ENCODE data around the gene MACROH2A1.
A peak's percentile ranks its signal among the peaks of the same experiment; 100 is the strongest.

MACROH2A1 gene

GRCh38 chr5:135328128-135328687, 70.8 kb downstream of the MACROH2A1 start:
- DNase-seq = no peak

GRCh38 chr5:135327429-135328127, 71.5 kb downstream of the MACROH2A1 start:
- DNase-seq = peak in 1 of 2 experiments; percentile 8
- TF ChIP-seq GATA1 (IDR thresholded peaks at IDR 0.05; ENCODE audit: low read depth, low read length) = no peak
- no peak for TF ChIP-seq POLR2A (IDR thresholded peaks at IDR 0.05; ENCODE audit: low read length)

More at GRCh38 chr5:135328128-135328687, 70.8 kb downstream of the MACROH2A1 start:
- TF ChIP-seq POLR2A (IDR thresholded peaks at IDR 0.05; ENCODE audit: low read length) (no peak), GATA1 (IDR thresholded peaks at IDR 0.05; ENCODE audit: low read depth, low read length) (no peak)

DNA sequence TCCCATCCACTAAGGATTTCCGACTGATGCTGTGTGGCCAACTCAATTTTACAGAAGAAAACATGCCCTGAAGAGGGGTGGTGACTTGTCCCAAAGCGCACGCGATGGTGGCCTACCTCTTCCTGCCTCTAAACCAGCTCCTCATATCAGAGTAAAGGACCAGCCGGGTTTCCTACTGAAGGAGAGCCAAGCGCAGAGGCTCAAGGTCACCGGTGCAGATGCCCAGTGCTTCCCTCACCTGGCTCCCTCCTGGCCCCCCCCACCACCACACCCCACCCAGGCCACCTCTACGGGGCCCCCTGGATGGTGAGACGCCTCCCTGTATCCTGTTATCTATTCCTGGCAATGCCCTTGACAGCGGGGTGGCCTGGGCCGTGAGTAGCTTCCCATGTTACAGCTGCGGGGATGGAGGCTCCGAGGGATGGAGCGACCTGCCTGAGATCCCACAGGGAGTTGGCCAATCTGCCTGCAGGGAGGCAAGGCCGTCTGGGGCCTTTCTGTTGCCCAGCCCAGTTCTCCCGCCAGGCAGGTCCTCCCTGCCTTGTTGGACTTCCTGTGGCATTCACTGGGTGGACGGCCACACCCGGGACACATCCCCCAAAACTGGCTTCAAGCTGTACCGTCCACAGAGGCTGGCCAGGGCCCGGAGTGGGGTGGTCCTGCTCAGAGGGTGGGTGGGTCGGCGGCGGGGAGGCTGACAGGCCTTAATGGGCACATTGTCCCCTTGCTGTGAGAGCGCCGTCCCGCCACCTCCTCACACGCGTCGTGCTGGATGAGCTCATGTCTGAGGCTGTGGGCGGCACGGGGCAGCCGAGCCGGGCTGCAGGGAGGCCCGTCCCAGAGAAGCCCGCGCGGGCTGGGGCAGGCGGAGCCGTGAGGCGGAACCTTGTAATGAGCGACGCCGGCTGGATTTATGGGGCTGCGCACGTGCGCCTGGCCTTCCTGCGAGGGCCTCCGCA, 72.5 kb downstream of the MACROH2A1 start:
- TF ChIP-seq POLR2A (IDR thresholded peaks at IDR 0.05; ENCODE audit: low read length) (no peak), GATA1 (IDR thresholded peaks at IDR 0.05; ENCODE audit: low read depth, low read length) (no peak)
- DNase-seq = no peak

DNA sequence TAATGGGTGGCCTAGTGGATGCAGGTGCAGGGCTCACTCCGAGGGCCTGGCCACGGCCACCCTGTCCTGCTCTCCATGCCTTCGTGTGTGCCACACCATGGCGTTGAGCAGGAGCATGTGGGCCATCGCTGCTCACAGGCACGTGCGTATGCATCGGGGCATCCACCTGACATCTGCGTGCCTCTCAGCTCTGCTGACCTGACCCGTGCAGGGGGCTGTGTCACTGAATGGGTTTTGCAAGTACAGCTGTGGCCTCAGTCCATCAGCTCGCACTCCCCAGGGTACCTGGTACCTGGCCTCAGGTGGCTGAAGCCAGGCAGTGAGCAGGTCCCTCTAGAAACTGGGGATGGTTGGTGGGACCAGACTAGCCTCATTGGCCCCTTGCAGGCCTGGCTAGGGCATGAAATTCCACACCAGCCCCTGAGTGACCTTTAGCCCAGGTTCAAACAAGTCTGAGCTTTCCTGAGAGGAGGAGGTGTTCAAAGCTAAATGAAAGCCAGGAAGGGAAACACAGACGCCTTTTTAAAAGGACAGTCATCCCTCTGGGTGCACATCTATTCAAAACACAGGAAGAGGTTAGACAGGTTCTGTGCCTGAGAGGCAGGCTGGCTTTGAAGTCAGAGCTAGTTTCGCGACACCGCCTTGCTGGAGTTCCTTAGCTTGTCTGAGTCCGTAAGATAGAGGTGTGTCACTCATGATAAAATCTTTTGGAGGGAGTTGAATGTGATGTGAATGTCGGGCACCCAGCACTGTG, 74.0 kb downstream of the MACROH2A1 start:
- DNase-seq = no peak
- TF ChIP-seq GATA1 (IDR thresholded peaks at IDR 0.05; ENCODE audit: low read depth, low read length) = no peak
- no peak for TF ChIP-seq POLR2A (IDR thresholded peaks at IDR 0.05; ENCODE audit: low read length)

DNA sequence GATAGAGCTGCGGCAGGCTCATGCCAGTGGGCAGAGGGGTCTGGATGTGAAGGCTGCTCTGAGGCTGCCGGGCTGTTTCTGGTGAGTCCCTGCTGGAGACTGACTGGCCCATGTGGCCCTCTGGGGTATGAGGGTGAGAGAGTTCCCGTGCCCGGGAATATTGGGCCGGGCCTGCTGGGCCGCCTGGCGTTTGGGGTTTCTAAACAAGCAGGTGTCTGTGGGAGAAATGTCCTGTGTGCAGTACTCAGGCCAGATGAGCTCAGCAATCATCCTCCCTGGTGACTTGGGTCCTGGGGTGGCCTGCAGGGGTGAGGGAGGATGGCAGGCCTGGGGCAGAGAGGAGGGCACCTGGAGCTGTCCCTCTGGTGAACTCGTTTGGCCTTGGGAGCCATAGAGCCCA, 74.9 kb downstream of the MACROH2A1 start:
- TF ChIP-seq GATA1 (IDR thresholded peaks at IDR 0.05; ENCODE audit: low read depth, low read length) (no peak), POLR2A (IDR thresholded peaks at IDR 0.05; ENCODE audit: low read length) (no peak)
- no peak for DNase-seq

GRCh38 chr5:135323701-135324132, 75.3 kb downstream of the MACROH2A1 start:
- no peak for DNase-seq
- TF ChIP-seq GATA1 (IDR thresholded peaks at IDR 0.05; ENCODE audit: low read depth, low read length) = no peak
- no peak for TF ChIP-seq POLR2A (IDR thresholded peaks at IDR 0.05; ENCODE audit: low read length)

GRCh38 chr5:135323227-135323626, 75.8 kb downstream of the MACROH2A1 start:
- no peak for DNase-seq
- no peak for TF ChIP-seq POLR2A (IDR thresholded peaks at IDR 0.05; ENCODE audit: low read length)
- TF ChIP-seq GATA1 (IDR thresholded peaks at IDR 0.05; ENCODE audit: low read depth, low read length) = no peak

GRCh38 chr5:135322744-135323143, 76.3 kb downstream of the MACROH2A1 start:
- DNase-seq = no peak

GRCh38 chr5:135322271-135322670, 76.8 kb downstream of the MACROH2A1 start:
- no peak for TF ChIP-seq GATA1 (IDR thresholded peaks at IDR 0.05; ENCODE audit: low read depth, low read length)
- TF ChIP-seq POLR2A (IDR thresholded peaks at IDR 0.05; ENCODE audit: low read length) = no peak
- DNase-seq = no peak

More at GRCh38 chr5:135322744-135323143, 76.3 kb downstream of the MACROH2A1 start:
- TF ChIP-seq GATA1 (IDR thresholded peaks at IDR 0.05; ENCODE audit: low read depth, low read length) (no peak), POLR2A (IDR thresholded peaks at IDR 0.05; ENCODE audit: low read length) (no peak)

DNA sequence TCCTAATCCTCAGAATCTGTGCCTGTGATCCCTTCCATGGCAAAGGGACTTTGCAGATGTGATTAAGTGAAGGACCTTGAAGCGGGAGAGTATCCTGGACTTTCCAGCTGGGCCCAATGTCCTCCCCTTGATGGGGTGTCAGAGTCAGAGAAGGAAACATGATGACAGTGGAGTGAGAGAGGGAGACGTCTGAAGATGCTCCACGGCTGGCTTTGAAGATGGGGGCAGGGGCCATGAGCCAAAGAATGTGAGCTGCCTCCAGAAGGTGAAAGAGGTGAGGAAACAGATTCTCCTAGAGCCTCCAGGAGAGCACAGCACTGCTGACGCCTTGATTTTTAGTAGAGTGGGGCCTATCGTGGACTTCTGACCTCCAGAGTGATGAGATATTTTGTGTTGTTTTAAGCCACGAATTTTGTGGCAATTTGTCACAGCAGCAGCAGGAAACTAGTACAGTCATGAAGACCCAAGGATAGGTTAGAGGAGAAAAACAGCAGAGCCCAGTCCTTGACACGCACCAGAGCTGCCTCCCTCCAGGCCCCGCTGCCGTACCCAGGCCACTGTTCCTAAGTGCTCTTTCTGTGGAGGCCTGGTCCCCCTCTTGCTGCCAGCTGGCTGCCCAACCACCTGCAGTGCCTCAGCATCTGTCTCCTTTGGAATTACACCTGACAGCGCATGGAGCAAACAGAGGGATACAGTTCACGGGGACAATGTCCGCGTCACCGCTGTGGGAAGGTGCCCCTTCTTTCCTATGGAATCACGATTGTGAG, 78.1 kb downstream of the MACROH2A1 start:
- no peak for DNase-seq
- no peak for TF ChIP-seq GATA1 (IDR thresholded peaks at IDR 0.05; ENCODE audit: low read depth, low read length)
- TF ChIP-seq POLR2A (IDR thresholded peaks at IDR 0.05; ENCODE audit: low read length) = no peak

GRCh38 chr5:135319928-135320606, 79.0 kb downstream of the MACROH2A1 start:
- DNase-seq = peak in 1 of 2 experiments; percentile 8
- TF ChIP-seq GATA1 (IDR thresholded peaks at IDR 0.05; ENCODE audit: low read depth, low read length) = no peak
- no peak for TF ChIP-seq POLR2A (IDR thresholded peaks at IDR 0.05; ENCODE audit: low read length)

DNA sequence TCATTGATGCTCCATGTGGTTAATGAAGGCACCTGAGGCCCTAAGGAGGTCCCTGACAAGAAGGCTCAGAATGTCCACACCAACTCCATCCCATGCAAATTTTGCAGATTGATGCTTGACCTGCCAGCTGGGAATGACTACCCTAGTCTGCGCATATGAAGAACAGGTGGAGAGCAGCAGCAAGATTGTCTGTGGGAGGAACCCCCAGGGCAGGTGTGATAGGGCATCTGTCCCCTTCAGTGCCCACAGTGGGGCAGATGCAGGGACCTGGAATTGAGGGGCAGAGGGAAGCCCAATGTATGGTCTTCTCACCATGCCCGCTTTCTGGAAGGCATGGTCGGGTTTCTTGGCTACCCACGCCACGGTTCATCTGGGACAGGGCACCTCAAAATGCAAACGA, 79.6 kb downstream of the MACROH2A1 start:
- TF ChIP-seq POLR2A (IDR thresholded peaks at IDR 0.05; ENCODE audit: low read length) (no peak), GATA1 (IDR thresholded peaks at IDR 0.05; ENCODE audit: low read depth, low read length) (no peak)
- no peak for DNase-seq
